ENCODE data around the gene CALN1. TPM values are rescaled to one million over a fixed set of nuclear protein-coding genes. Genes with fewer than 3 reads are reported as not detected.

Gene CALN1
- total RNA-seq, 4 donors from 2014 or later = 0.04 TPM; not detected in 3

- no peak for TF ChIP-seq CTCF (IDR thresholded peaks at IDR 0.05)
- TF ChIP-seq EP300 (IDR thresholded peaks at IDR 0.05) = no peak
- no peak for TF ChIP-seq POLR2AphosphoS5 (IDR thresholded peaks at IDR 0.05)
- no peak for TF ChIP-seq POLR2A (IDR thresholded peaks at IDR 0.05)
- Histone ChIP-seq H3K36me3 (no peaks in the 10 kb centered on the region), H3K4me1 (no peaks in the 10 kb centered on the region), H3K27ac (no peak overlapping the region), H3K9me3 (no peaks in the 10 kb centered on the region), H3K27me3 (peaks cover 12% of the 10 kb centered on the region), H3K4me3 (no peak overlapping the region)
- no peak for ATAC-seq
- 50 to 56% methylated on average over 4 to 5 of the region's 6 CpGs for WGBS, 2 donors (ENCODE audit: low coverage in 1 of 2)
Measured at GRCh38 chr7:71865172-71865571, 547.0 kb downstream of the CALN1 start.

- TF ChIP-seq CTCF (IDR thresholded peaks at IDR 0.05) (no peak), POLR2AphosphoS5 (IDR thresholded peaks at IDR 0.05) (no peak), POLR2A (IDR thresholded peaks at IDR 0.05) (no peak), EP300 (IDR thresholded peaks at IDR 0.05) (no peak)
- WGBS, 2 donors (ENCODE audit: low coverage in 1 of 2) = 86 to 100% methylated on average over 1 to 3 of the region's 4 CpGs
- Histone ChIP-seq H3K4me1 (no peaks in the 10 kb centered on the region), H3K36me3 (no peaks in the 10 kb centered on the region), H3K27me3 (peaks cover 6% of the 10 kb centered on the region), H3K27ac (no peak overlapping the region), H3K4me3 (no peak overlapping the region), H3K9me3 (no peaks in the 10 kb centered on the region)
- no peak for ATAC-seq
Measured at GRCh38 chr7:71864130-71864529, 548.0 kb downstream of the CALN1 start.

- H3K27me3 ChIP-seq = peaks cover 2% of the 10 kb centered on the region
- TF ChIP-seq CTCF (IDR thresholded peaks at IDR 0.05) (no peak), POLR2A (IDR thresholded peaks at IDR 0.05) (no peak), EP300 (IDR thresholded peaks at IDR 0.05) (no peak), POLR2AphosphoS5 (IDR thresholded peaks at IDR 0.05) (no peak)
- no peaks in the 10 kb centered on the region for H3K9me3 ChIP-seq
- no peaks in the 10 kb centered on the region for H3K36me3 ChIP-seq
- no peak overlapping the region for H3K27ac ChIP-seq
- 18 to 50% methylated on average over 4 of the region's 4 CpGs for WGBS, 2 donors (ENCODE audit: low coverage in 1 of 2)
- H3K4me1 ChIP-seq = no peaks in the 10 kb centered on the region
- H3K4me3 ChIP-seq = no peak overlapping the region
- ATAC-seq = no peak
Measured at GRCh38 chr7:71860572-71860971, 551.6 kb downstream of the CALN1 start.

GRCh38 chr7:71857338-71857737 lies 554.8 kb downstream of the CALN1 start:
- Histone ChIP-seq H3K27me3 (peaks cover 4% of the 10 kb centered on the region), H3K9me3 (no peaks in the 10 kb centered on the region), H3K4me3 (no peak overlapping the region), H3K27ac (no peak overlapping the region), H3K36me3 (no peaks in the 10 kb centered on the region), H3K4me1 (no peaks in the 10 kb centered on the region)
- no peak for TF ChIP-seq POLR2A (IDR thresholded peaks at IDR 0.05)
- TF ChIP-seq EP300 (IDR thresholded peaks at IDR 0.05) = no peak
- no peak for TF ChIP-seq POLR2AphosphoS5 (IDR thresholded peaks at IDR 0.05)
- TF ChIP-seq CTCF (IDR thresholded peaks at IDR 0.05) = no peak
- ATAC-seq = no peak
- WGBS, 2 donors (ENCODE audit: low coverage in 1 of 2) = 44 to 83% methylated on average over 1 to 3 of the region's 6 CpGs

GRCh38 chr7:71854546-71855397 lies 557.4 kb downstream of the CALN1 start:
- no peaks in the 10 kb centered on the region for H3K36me3 ChIP-seq
- H3K27ac ChIP-seq = no peak overlapping the region
- H3K27me3 ChIP-seq = peaks cover 12% of the 10 kb centered on the region
- no peak for TF ChIP-seq EP300 (IDR thresholded peaks at IDR 0.05)
- no peak for TF ChIP-seq CTCF (IDR thresholded peaks at IDR 0.05)
- TF ChIP-seq POLR2A (IDR thresholded peaks at IDR 0.05) = no peak
- TF ChIP-seq POLR2AphosphoS5 (IDR thresholded peaks at IDR 0.05) = no peak
- no peaks in the 10 kb centered on the region for H3K4me1 ChIP-seq
- no peak overlapping the region for H3K4me3 ChIP-seq
- no peak for ATAC-seq
- 38 to 52% methylated on average over 10 to 12 of the region's 12 CpGs for WGBS, 2 donors (ENCODE audit: low coverage in 1 of 2)
- no peaks in the 10 kb centered on the region for H3K9me3 ChIP-seq

Measured in gastroesophageal sphincter (tissue), 4 donors.